AG04450 (cell line): ENCODE data around the gene OR4C11. TPM values are rescaled to one million over a fixed set of nuclear protein-coding genes. Genes with fewer than 3 reads are reported as not detected.

Source experiments
- CTCF ChIA-PET: fragments of 300-600, 350-600 bp; formaldehyde crosslinking; extraction: SDS; loops from one replicate; lab custom pipeline; 2022; ENCODE audit warnings: antibody characterized with exemption, inconsistent platforms; lab: Charles Lee
- POLR2A ChIA-PET: fragments of 350-600 bp; formaldehyde crosslinking; extraction: SDS; loops from one replicate; lab custom pipeline; 2021; ENCODE audit warnings: antibody characterized with exemption, inconsistent platforms; lab: Yijun Ruan, JAX
- DNase-seq: peaks from one replicate; pipeline ENCODE4 v3.0.0-alpha.2; 2011; ENCODE audit warnings: low read depth, low spot score
- H3K27ac ChIP-seq: one replicate; pipeline ENCODE4 v1.5.1; 2012; ENCODE audit warnings: low read depth, low read length, control low read depth
- H3K27me3 ChIP-seq: one replicate; pipeline ENCODE4 v1.6.0; 2012; ENCODE audit warnings: low read length; ENCODE audit not compliant: control insufficient read depth, insufficient read depth
- H3K4me3 ChIP-seq: 2 replicates; pipeline ENCODE4 v1.5.1; 2011; ENCODE audit warnings: mild to moderate bottlenecking, low read depth, low read length, control low read depth
- H3K9me3 ChIP-seq: 2 replicates; pipeline ENCODE4 v1.5.1; 2012; ENCODE audit warnings: low read length; ENCODE audit not compliant: control insufficient read depth, insufficient read depth
- polyA plus RNA-seq: library from polyadenylated mRNA; depleted of rRNA; stranded (reverse); fragments of >200 nt; gene quantifications from 2 replicates; pipeline ENCODE4 v1.2.3, GENCODE V29; 2011; rRNA removed
- TF ChIP-seq, protein P1 (sequence below): IDR thresholded peaks from 2 replicates; pipeline ENCODE4 v1.5.1; 2011; ENCODE audit warnings: low read depth, low read length, control low read depth, inconsistent platforms

The OR4C11 gene
- polyA plus RNA-seq, 1 experiment = not detected

DNA sequence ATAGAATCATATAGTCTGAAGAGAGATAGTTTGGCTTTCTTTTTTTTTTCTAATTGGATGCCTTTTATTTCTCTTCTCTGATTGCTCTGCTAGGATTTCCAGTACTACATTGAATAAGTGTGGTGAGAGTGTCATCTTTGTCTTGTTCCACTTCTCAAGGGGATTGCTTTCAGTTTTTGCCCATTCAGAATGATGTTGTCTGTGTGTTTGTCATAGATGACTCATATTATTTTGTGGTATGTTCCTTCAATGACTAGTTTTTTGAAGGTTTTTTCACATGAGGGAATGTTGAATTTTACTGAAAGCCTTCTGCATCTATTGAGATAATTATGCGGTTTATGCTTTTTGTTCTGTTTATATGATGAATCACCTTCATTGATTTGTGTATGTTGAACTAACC is 17.1 kb upstream of the OR4C11 start:
- H3K27me3 ChIP-seq = no peaks in the 10 kb centered on the region
- DNase-seq = no peak

DNA sequence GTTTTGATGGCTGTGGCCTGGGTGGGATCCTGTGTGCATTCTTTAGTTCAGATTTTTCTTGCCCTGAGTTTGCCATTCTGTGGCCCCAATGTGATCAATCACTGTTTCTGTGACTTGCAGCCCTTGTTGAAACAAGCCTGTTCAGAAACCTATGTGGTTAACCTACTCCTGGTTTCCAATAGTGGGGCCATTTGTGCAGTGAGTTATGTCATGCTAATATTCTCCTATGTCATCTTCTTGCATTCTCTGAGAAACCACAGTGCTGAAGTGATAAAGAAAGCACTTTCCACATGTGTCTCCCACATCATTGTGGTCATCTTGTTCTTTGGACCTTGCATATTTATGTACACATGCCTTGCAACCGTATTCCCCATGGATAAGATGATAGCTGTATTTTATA is 34.9 kb downstream of the OR4C11 start:
- ChIA-PET POLR2A (no interaction called here), CTCF (no interaction called here)
- H3K27ac ChIP-seq = no peak overlapping the region
- TF ChIP-seq, protein P1, sequence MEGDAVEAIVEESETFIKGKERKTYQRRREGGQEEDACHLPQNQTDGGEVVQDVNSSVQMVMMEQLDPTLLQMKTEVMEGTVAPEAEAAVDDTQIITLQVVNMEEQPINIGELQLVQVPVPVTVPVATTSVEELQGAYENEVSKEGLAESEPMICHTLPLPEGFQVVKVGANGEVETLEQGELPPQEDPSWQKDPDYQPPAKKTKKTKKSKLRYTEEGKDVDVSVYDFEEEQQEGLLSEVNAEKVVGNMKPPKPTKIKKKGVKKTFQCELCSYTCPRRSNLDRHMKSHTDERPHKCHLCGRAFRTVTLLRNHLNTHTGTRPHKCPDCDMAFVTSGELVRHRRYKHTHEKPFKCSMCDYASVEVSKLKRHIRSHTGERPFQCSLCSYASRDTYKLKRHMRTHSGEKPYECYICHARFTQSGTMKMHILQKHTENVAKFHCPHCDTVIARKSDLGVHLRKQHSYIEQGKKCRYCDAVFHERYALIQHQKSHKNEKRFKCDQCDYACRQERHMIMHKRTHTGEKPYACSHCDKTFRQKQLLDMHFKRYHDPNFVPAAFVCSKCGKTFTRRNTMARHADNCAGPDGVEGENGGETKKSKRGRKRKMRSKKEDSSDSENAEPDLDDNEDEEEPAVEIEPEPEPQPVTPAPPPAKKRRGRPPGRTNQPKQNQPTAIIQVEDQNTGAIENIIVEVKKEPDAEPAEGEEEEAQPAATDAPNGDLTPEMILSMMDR = no peak
- H3K9me3 ChIP-seq = peaks cover 10% of the 10 kb centered on the region; the same call in 1 of the 2 replicates
- H3K27me3 ChIP-seq = no peaks in the 10 kb centered on the region
- no peak overlapping the region for H3K4me3 ChIP-seq
- no peak for DNase-seq

More for the DNA sequence above, 17.1 kb upstream of the OR4C11 start:
- ChIA-PET CTCF (no interaction called here), POLR2A (no interaction called here)
- Histone ChIP-seq H3K4me3 (no peak overlapping the region), H3K27ac (no peak overlapping the region), H3K9me3 (no peaks in the 10 kb centered on the region)
- TF ChIP-seq, protein P1 = no peak

DNA sequence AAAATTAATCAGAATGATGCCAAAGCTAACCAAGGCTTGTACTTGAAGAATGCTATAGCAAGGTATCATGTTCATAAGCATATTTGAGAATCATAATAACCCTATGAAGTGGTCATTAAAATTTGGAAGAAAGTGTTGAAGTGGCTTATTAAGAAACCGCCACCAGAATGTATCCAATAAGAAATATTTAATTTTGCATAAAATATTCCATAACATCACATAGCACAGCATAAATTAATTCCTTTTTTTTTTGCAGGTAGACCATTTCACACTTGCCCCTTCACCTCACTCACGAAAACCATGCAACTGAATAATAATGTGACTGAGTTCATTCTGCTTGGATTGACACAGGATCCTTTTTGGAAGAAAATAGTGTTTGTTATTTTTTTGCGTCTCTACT is 35.6 kb downstream of the OR4C11 start, which contains the start of gene OR4C16:
Gene OR4C16 (plus strand): TSS at position 301 of the 400 bp plus-strand sequence. CDS start 0 bp downstream, at position 301.
- Histone ChIP-seq H3K27me3 (no peaks in the 10 kb centered on the region), H3K9me3 (peaks cover 5% of the 10 kb centered on the region; the same call in 1 of the 2 replicates), H3K27ac (no peak within 1 kb of the TSS), H3K4me3 (no peak within 1 kb of the TSS)
- TF ChIP-seq, protein P1 = no peak
- ChIA-PET POLR2A (no interaction called here), CTCF (no interaction called here)
- DNase-seq = no peak

DNA sequence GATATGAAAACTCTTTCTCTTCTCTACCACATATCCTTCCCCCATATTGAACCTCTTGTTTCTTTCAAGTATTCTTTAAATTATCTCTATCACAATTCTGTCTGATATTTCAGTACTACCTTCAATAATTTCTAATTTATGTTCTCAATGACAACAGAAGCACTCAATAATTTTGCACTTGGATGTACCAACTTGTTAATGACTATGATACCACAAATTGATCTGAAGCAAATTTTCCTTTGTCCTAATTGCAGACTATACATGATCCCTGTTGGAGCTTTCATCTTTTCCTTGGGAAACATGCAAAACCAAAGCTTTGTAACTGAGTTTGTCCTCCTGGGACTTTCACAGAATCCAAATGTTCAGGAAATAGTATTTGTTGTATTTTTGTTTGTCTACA is 53.3 kb downstream of the OR4C11 start, which contains the start of gene OR4C15:
Gene OR4C15 (plus strand): TSS at position 301 of the 400 bp plus-strand sequence. CDS start 0 bp downstream, at position 301.
- POLR2A ChIA-PET = no interaction called here
- TF ChIP-seq, protein P1 = no peak
- Histone ChIP-seq H3K4me3 (no peak within 1 kb of the TSS), H3K9me3 (peaks cover 9% of the 10 kb centered on the region; the same call in 1 of the 2 replicates), H3K27me3 (no peaks in the 10 kb centered on the region), H3K27ac (no peak within 1 kb of the TSS)
- CTCF ChIA-PET = no interaction called here
- no peak for DNase-seq

Other genes with a start within 250 kb of the OR4C11 start
- gene OR4A15, start 239.7 kb downstream of the OR4C11 start, polyA plus RNA-seq = not detected in 2 replicates
- not detected in 2 replicates for gene OR4C15, start 53.2 kb downstream of the OR4C11 start, polyA plus RNA-seq
- gene OR4C16, start 35.5 kb downstream of the OR4C11 start, polyA plus RNA-seq = not detected in 2 replicates
- gene OR4P4, start 27.5 kb upstream of the OR4C11 start, polyA plus RNA-seq = not detected in 2 replicates
- not detected in 2 replicates for gene OR4S2, start 40.7 kb upstream of the OR4C11 start, polyA plus RNA-seq
- not detected in 2 replicates for gene OR4C6, start 54.6 kb upstream of the OR4C11 start, polyA plus RNA-seq
- not detected in 2 replicates for gene OR5D13, start 165.8 kb upstream of the OR4C11 start, polyA plus RNA-seq
- gene OR5D14, start 187.9 kb upstream of the OR4C11 start, polyA plus RNA-seq = not detected in 2 replicates
- not detected in 2 replicates for gene OR5L1, start 203.7 kb upstream of the OR4C11 start, polyA plus RNA-seq
- gene OR5D18, start 212.0 kb upstream of the OR4C11 start, polyA plus RNA-seq = not detected in 2 replicates
- gene OR5L2, start 219.6 kb upstream of the OR4C11 start, polyA plus RNA-seq = not detected in 2 replicates
- gene OR5D16, start 231.1 kb upstream of the OR4C11 start, polyA plus RNA-seq = not detected in 2 replicates